GM19035 (cell line): ENCODE data around the gene HECTD4.
"Not testable (repeated sequence)": the region's sequence is repeated elsewhere in the genome, so short reads cannot be mapped to it uniquely, and the experiment has no call there.

Experiments
- ATAC-seq: cut with Tn5 transposase; IDR thresholded peaks from one replicate; pipeline ENCODE4 v1.9.1; 2021; ENCODE audit not compliant: unreplicated experiment

Gene HECTD4

GRCh38 chr12:112283546-112283945, 98.7 kb downstream of the HECTD4 start:
- ATAC-seq = no peak

GRCh38 chr12:112282920-112283319, 99.3 kb downstream of the HECTD4 start:
- no peak for ATAC-seq

- no peak for ATAC-seq
These were observed 106.4 kb downstream of the HECTD4 start for GRCh38 chr12:112275836-112276235.

- ATAC-seq = no peak
These were observed 107.0 kb downstream of the HECTD4 start for GRCh38 chr12:112275207-112275606.

GRCh38 chr12:112270673-112271072, 111.6 kb downstream of the HECTD4 start:
- ATAC-seq = no peak

- ATAC-seq = no peak
These were observed 115.8 kb downstream of the HECTD4 start for GRCh38 chr12:112266473-112266872.

GRCh38 chr12:112261559-112261958, 120.7 kb downstream of the HECTD4 start:
- no peak for ATAC-seq

- ATAC-seq = no peak
These were observed 123.3 kb downstream of the HECTD4 start for GRCh38 chr12:112258926-112259325.

GRCh38 chr12:112256780-112257179, 125.5 kb downstream of the HECTD4 start:
- no peak for ATAC-seq

- no peak for ATAC-seq
These were observed 130.0 kb downstream of the HECTD4 start for GRCh38 chr12:112252184-112252583.

- not testable (repeated sequence) for ATAC-seq
These were observed 137.3 kb downstream of the HECTD4 start for GRCh38 chr12:112244902-112245301.

GRCh38 chr12:112243255-112244110, 138.7 kb downstream of the HECTD4 start:
- no peak for ATAC-seq

- no peak for ATAC-seq
These were observed 141.1 kb downstream of the HECTD4 start for GRCh38 chr12:112241176-112241575.

GRCh38 chr12:112239881-112240280, 142.3 kb downstream of the HECTD4 start:
- ATAC-seq = no peak

GRCh38 chr12:112239020-112239419, 143.2 kb downstream of the HECTD4 start:
- no peak for ATAC-seq

- ATAC-seq = no peak
These were observed 143.8 kb downstream of the HECTD4 start for GRCh38 chr12:112238441-112238840.

- ATAC-seq = no peak
These were observed 145.4 kb downstream of the HECTD4 start for GRCh38 chr12:112236786-112237185.

GRCh38 chr12:112236386-112236785, 145.8 kb downstream of the HECTD4 start:
- ATAC-seq = no peak

GRCh38 chr12:112234303-112234702, 147.9 kb downstream of the HECTD4 start:
- ATAC-seq = no peak

- ATAC-seq = no peak
These were observed 149.0 kb downstream of the HECTD4 start for GRCh38 chr12:112233242-112233641.

- ATAC-seq = no peak
These were observed 152.1 kb downstream of the HECTD4 start for GRCh38 chr12:112230136-112230535.

- ATAC-seq = no peak
These were observed 155.5 kb downstream of the HECTD4 start for GRCh38 chr12:112226768-112227167.

GRCh38 chr12:112220628-112221027, 161.6 kb downstream of the HECTD4 start:
- ATAC-seq = not testable (repeated sequence)
